Spleen (tissue), 7 donors: Measurements from ENCODE around the gene MLYCD.

ENCODE experiments used
- CTCF ChIP-seq, 11 experiments: fragments of 200-600 bp in 7 of 11; fragments of 450-650 bp in 4 of 11; sonication (generic) in 4 of 11; IDR thresholded peaks in 8 of 11; conservative IDR thresholded peaks in 3 of 11; 1 replicate in 7 of 11; 2 replicates in 4 of 11; pipeline versions ENCODE4 v1.4.0 to v1.8.0; 2016 to 2021; ENCODE audit warnings: antibody characterized with exemption in 11 of 11, inconsistent platforms in 4 of 11, mild to moderate bottlenecking in 1 of 11
- POLR2A ChIP-seq, 3 donors: fragments of 450-650 bp; IDR thresholded peaks; one replicate each; pipeline ENCODE4 v1.5.1; 2017; ENCODE audit warnings: antibody characterized with exemption in 3 of 3, mild to moderate bottlenecking in 1 of 3
- donor health status: DM: no; HTN: no; CAD: no; lungs with moderate emphysema.
- donor health status: DM: no; HTN: no; CAD: no.
- donor health status: DM: no; HTN: no; CAD: no.

GRCh38 chr16:83886199-83886971 is 12.5 kb upstream of the MLYCD start:
- no peak for TF ChIP-seq CTCF (IDR thresholded peaks at IDR 0.05 in 8 of 11, conservative IDR thresholded peaks at IDR 0.05 in 3 of 11)
- TF ChIP-seq POLR2A (IDR thresholded peaks at IDR 0.05): no peak
